ENCODE data around the gene C6orf15.

DNA sequence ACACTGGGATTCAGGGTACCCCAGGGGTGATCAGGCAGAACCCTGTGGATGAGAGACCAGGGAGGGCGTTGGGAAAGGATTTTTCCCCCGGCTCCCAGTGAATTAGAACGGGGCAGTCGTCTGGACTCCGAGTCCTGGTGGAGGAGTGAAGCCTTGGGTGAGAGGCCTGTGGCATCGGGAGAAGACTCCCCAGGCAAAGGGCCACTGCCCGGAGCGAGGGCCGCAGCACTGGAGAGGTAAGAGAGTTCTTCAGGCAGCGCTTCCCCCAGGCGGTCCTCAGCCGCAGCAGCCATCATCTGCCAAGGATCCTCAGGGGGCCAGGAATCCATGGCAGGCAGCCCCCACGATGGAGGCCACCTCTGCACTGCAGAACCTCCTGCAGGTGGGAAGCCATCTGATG, 663 bp downstream of the C6orf15 start:
- TF ChIP-seq CTCF (IDR thresholded peaks at IDR 0.05; ENCODE audit: low read depth, low read length, poor library complexity, severe bottlenecking) (no peak), EZH2phosphoT487 (IDR thresholded peaks at IDR 0.05; ENCODE audit: borderline replicate concordance, low read length) (no peak)
